Measurements from ENCODE around the gene JAZF1.

Gene JAZF1

GRCh38 chr7:28008911-28009310 lies 171.7 kb downstream of the JAZF1 start:
- DNase-seq (ENCODE audit: low spot score) = no peak

DNA sequence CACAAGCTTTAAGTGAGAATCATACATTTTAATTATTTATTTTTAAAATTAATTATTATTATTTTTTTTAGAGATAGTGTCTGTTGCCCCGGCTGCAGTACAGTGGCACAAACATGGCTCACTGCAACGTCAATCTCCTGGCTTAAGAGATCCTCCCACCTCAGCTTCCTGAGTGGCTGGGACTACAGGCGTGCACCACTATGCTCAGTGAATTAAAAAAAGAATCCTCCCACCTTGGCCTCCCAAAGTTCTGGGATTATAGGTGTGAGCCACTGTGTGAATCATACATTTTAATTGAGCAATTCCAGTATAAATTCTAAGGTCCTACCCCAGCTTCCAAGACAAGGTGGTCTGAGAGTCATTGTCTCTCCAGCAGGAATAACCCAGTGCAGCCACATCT lies 172.4 kb downstream of the JAZF1 start:
- no peak for DNase-seq (ENCODE audit: low spot score)

GRCh38 chr7:28006491-28006890 lies 174.1 kb downstream of the JAZF1 start:
- DNase-seq (ENCODE audit: low spot score) = no peak

- no peak for DNase-seq (ENCODE audit: low spot score)
These were observed 174.8 kb downstream of the JAZF1 start for GRCh38 chr7:28005847-28006231.

- DNase-seq (ENCODE audit: low spot score) = no peak
These were observed 175.3 kb downstream of the JAZF1 start for GRCh38 chr7:28005075-28005846.

DNA sequence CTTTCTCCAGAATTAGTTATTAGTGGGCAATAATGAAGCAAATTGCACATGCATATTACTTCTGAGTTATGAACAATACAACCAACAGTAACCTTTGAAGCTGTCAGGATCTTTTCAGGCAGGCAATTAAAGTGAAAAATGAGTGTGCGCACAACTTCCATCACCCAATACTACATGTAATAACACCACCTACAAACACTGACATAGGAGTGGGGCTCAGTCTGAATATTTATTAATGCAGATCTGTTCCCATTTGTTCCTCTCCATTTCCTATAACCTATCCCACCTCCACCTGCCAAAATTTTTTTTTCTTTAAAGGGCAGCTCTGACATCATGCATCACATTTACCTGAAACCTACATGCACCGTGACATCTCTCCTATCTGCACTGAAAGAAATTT lies 177.2 kb downstream of the JAZF1 start:
- DNase-seq (ENCODE audit: low spot score) = no peak

DNA sequence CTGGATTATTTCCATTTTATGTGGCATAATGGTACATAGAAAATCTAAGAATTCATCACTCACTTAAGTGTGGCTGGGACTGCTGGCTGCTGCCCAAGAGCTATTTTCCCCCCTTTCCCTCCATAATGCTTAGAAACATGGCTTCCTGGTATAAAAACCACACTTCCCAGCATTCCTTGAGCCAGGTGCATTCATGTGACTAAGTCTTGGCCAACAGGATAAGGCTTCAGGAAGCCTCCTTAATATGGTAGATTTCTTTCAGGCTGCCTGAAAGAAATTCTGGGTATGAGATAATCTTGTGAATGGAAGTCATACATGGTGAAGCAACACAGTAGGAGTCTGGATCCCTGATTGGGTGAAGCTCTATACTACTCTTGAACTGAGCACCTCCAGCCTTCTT lies 178.0 kb downstream of the JAZF1 start:
- no peak for DNase-seq (ENCODE audit: low spot score)

GRCh38 chr7:28001896-28002295 lies 178.7 kb downstream of the JAZF1 start:
- no peak for DNase-seq (ENCODE audit: low spot score)

- DNase-seq (ENCODE audit: low spot score) = no peak
These were observed 180.8 kb downstream of the JAZF1 start for GRCh38 chr7:27999829-28000228.

DNA sequence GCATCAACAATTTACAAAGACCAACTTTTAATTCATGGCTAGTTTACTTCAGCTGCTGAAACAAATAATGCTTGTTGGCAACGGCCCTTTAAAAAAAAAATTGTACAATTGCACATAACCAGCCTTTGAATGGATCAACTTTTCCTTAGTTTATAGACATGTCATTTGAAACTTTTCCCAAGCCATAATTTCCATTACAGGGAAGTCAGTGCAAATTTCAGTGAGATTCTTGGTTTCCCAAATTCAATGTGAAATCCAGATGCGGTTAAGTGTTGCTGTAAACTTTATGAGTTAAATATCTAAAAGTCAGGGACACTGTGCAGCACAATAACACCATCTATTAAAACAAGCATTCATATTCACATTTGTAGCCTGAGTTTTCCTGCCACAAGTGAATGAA lies 182.2 kb downstream of the JAZF1 start:
- no peak for DNase-seq (ENCODE audit: low spot score)

GRCh38 chr7:27997188-27997707 lies 183.3 kb downstream of the JAZF1 start:
- no peak for DNase-seq (ENCODE audit: low spot score)

DNA sequence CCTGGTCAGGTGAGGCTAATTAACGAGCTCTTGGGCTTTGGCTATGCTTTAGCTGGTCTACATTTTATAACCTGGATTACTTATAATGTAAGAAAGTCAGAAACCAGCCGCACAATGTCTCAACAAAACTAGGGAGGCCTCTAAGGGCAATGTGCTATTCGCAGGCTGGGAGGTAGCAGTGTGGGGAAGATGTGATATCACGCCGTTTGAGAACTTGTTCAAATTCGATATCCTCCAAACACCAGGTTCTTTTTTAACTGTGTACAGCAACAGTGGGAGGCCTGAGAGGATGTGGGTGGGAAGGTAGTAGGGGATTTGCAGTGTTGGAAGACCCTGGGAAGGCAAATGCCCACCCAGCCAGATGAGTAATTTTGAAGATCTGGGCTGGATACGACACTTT lies 184.5 kb downstream of the JAZF1 start:
- DNase-seq (ENCODE audit: low spot score) = no peak

GRCh38 chr7:27995228-27995627 lies 185.4 kb downstream of the JAZF1 start:
- no peak for DNase-seq (ENCODE audit: low spot score)

- no peak for DNase-seq (ENCODE audit: low spot score)
These were observed 186.0 kb downstream of the JAZF1 start for GRCh38 chr7:27994639-27995038.

- DNase-seq (ENCODE audit: low spot score) = peak; percentile 89
These were observed 187.7 kb downstream of the JAZF1 start for GRCh38 chr7:27992755-27993493.

DNA sequence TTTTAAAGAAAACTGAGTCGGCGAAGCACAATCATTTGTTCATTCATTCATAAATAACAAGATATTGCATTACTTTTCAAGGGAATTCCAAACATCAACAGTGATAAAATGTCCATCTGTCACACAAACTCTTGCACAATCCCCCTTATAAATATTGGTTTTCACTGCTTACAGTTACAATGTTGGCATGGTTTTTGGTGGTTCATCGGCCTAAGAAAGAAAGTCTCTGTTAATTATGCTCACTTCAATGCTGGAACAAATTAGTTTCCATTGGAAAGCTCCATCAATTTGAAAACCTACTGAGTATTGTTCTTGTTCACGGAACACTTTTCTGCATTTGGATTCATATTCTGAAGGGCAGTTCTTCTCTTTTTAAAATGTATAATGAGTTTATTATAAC lies 188.5 kb downstream of the JAZF1 start:
- peak; percentile 86 for DNase-seq (ENCODE audit: low spot score)

GRCh38 chr7:27991006-27991528 lies 189.5 kb downstream of the JAZF1 start:
- DNase-seq (ENCODE audit: low spot score) = no peak

- no peak for DNase-seq (ENCODE audit: low spot score)
These were observed 204.1 kb downstream of the JAZF1 start for GRCh38 chr7:27976531-27976930.

GRCh38 chr7:27973625-27974024 lies 207.0 kb downstream of the JAZF1 start:
- peak; percentile 91 for DNase-seq (ENCODE audit: low spot score)

DNA sequence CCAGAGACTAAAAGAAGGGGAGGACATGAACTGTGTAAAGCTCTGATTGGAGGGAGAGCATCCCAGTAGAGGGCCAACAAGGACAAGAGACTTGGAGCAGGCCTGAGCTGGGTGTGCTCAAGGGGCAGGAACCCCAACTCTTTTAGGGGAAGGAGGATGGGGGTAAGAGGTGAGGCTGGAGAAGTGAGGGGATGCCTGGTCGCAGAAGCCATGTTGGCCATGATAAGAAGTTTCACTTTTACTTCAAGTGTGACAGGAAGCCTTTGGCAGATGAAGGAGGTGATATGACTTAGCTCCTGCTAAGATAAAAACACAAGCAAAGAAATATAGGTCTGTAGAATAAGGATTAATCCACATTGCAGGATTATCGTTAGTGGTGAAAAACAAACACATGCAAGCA lies 208.3 kb downstream of the JAZF1 start:
- DNase-seq (ENCODE audit: low spot score) = no peak

GRCh38 chr7:27971171-27971812 lies 209.3 kb downstream of the JAZF1 start:
- DNase-seq (ENCODE audit: low spot score) = no peak

DNA sequence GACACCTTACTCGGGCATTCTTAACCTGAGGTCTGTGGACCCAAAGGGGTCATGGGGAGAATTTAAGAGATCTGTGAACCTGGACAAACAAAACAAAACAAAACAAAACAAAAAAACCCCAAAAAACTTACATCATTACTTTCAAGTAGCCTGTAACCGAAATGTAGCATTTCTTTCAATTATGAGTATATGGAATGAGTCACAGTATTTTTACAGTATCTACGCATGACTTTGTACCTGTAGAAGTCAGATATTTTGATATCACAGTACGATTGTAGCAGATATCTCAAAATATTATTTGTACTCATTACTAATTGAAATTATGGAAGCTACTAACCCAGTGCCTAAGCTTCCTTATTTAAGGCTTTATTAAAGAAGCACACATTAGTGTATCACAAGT lies 210.2 kb downstream of the JAZF1 start:
- DNase-seq (ENCODE audit: low spot score) = no peak

- no peak for DNase-seq (ENCODE audit: low spot score)
These were observed 211.2 kb downstream of the JAZF1 start for GRCh38 chr7:27969346-27969745.
